ENCODE measurements around the gene ASXL3.

Gene ASXL3

GRCh38 chr18:33577685-33578517 is at the start of gene ASXL3:
TSS of gene ASXL3 (plus strand) at chr18:33578219. CDS start at chr18:33578632, 413 bp downstream.
- DNase-seq: peak in 1 of 3 donors; percentile 15

GRCh38 chr18:33532978-33533377 is 45.0 kb upstream of the ASXL3 start:
- DNase-seq: no peak

- no peak for DNase-seq
Observed at GRCh38 chr18:33536904-33537303, 41.1 kb upstream of the ASXL3 start.

GRCh38 chr18:33538418-33539042 is 39.5 kb upstream of the ASXL3 start:
- DNase-seq: no peak

- DNase-seq: no peak
Observed at GRCh38 chr18:33540392-33540791, 37.6 kb upstream of the ASXL3 start.

- no peak for DNase-seq
Observed at GRCh38 chr18:33541316-33541715, 36.7 kb upstream of the ASXL3 start.

GRCh38 chr18:33556846-33557245 is 21.2 kb upstream of the ASXL3 start:
- no peak for DNase-seq

GRCh38 chr18:33557706-33558105 is 20.3 kb upstream of the ASXL3 start:
- no peak for DNase-seq

- no peak for DNase-seq
Observed at GRCh38 chr18:33558529-33558928, 19.5 kb upstream of the ASXL3 start.

GRCh38 chr18:33560686-33561370 is 17.2 kb upstream of the ASXL3 start:
- DNase-seq: no peak

- no peak for DNase-seq
Observed at GRCh38 chr18:33562741-33563140, 15.3 kb upstream of the ASXL3 start.

GRCh38 chr18:33567705-33568104 is 10.3 kb upstream of the ASXL3 start:
- DNase-seq: no peak

GRCh38 chr18:33571998-33572787 is 5.8 kb upstream of the ASXL3 start:
- DNase-seq: no peak

GRCh38 chr18:33573193-33573592 is 4.8 kb upstream of the ASXL3 start:
- no peak for DNase-seq

GRCh38 chr18:33575451-33575850 is 2.6 kb upstream of the ASXL3 start:
- no peak for DNase-seq

GRCh38 chr18:33576999-33577646 is 896 bp upstream of the ASXL3 start:
- peak in 2 of 3 donors; percentile 24 for DNase-seq

GRCh38 chr18:33578518-33579348 is 714 bp downstream of the ASXL3 start:
- DNase-seq: peak in 1 of 3 donors; percentile 2

GRCh38 chr18:33579349-33580215 is 1.6 kb downstream of the ASXL3 start:
- no peak for DNase-seq

- DNase-seq: no peak
Observed at GRCh38 chr18:33580546-33580945, 2.5 kb downstream of the ASXL3 start.

GRCh38 chr18:33581856-33582255 is 3.8 kb downstream of the ASXL3 start:
- DNase-seq: no peak
